ENCODE measurements around the gene SLC50A1. TPM values are rescaled to one million over a fixed set of nuclear protein-coding genes. Genes with fewer than 3 reads are reported as not detected.

SLC50A1 gene
- polyA plus RNA-seq, 4 donors: 44.6 to 99.5 (median 61.9) TPM

Other genes starting within 250 kb of the SLC50A1 start
- gene PMVK, start 199.1 kb upstream of the SLC50A1 start, polyA plus RNA-seq: 100 to 1,000 TPM in 1 of 4 donors, 10 to 100 TPM in 3; 44.8 to 120 (median 76.0) TPM
- gene PBXIP1, start 179.8 kb upstream of the SLC50A1 start, polyA plus RNA-seq: 10 to 100 TPM; 31.9 to 97.8 (median 37.8) TPM
- gene PYGO2, start 174.1 kb upstream of the SLC50A1 start, polyA plus RNA-seq: 10 to 100 TPM; 22.1 to 34.7 (median 24.8) TPM
- gene SHC1, start 165.1 kb upstream of the SLC50A1 start, polyA plus RNA-seq: 10 to 100 TPM; 59.7 to 84.8 (median 66.7) TPM
- gene CKS1B, start 161.2 kb upstream of the SLC50A1 start, polyA plus RNA-seq: 100 to 1,000 TPM in 1 of 4 donors, 10 to 100 TPM in 3; 63.7 to 117 (median 75.6) TPM
- gene FLAD1, start 152.5 kb upstream of the SLC50A1 start, polyA plus RNA-seq: 10 to 100 TPM; 25.1 to 51.4 (median 34.4) TPM
- under 1 TPM in 1 of 4 donors, not detected in 3; 0.64 TPM for gene LENEP, start 142.3 kb upstream of the SLC50A1 start, polyA plus RNA-seq
- gene ZBTB7B, start 133.1 kb upstream of the SLC50A1 start, polyA plus RNA-seq: 100 to 1,000 TPM in 2 of 4 donors, 10 to 100 TPM in 2; 51.5 to 222 (median 115) TPM
- 10 to 100 TPM in 2 of 4 donors, 1 to 10 TPM in 2; 1.9 to 27.1 (median 10.6) TPM for gene DCST2, start 102.1 kb upstream of the SLC50A1 start, polyA plus RNA-seq
- under 1 TPM in 2 of 4 donors, not detected in 2; 0.10 to 0.56 TPM for gene DCST1, start 102.0 kb upstream of the SLC50A1 start, polyA plus RNA-seq
- gene ADAM15, start 84.5 kb upstream of the SLC50A1 start, polyA plus RNA-seq: 100 to 1,000 TPM in 3 of 4 donors, 10 to 100 TPM in 1; 24.9 to 206 (median 147) TPM
- 10 to 100 TPM; 16.8 to 41.3 (median 17.4) TPM for gene EFNA4, start 72.1 kb upstream of the SLC50A1 start, polyA plus RNA-seq
- gene EFNA3, start 57.0 kb upstream of the SLC50A1 start, polyA plus RNA-seq: 1 to 10 TPM; 2.0 to 7.0 (median 5.4) TPM
- gene EFNA1, start 8.0 kb upstream of the SLC50A1 start, polyA plus RNA-seq: 100 to 1,000 TPM in 3 of 4 donors, 10 to 100 TPM in 1; 50.6 to 166 (median 145) TPM
- 100 to 1,000 TPM in 3 of 4 donors, 10 to 100 TPM in 1; 68.5 to 306 (median 238) TPM for gene DPM3, start 4.7 kb downstream of the SLC50A1 start, polyA plus RNA-seq
- gene KRTCAP2, start 37.5 kb downstream of the SLC50A1 start, polyA plus RNA-seq: 100 to 1,000 TPM; 144 to 286 (median 201) TPM
- under 1 TPM in 3 of 4 donors, not detected in 1; 0.27 to 0.64 (median 0.57) TPM for gene TRIM46, start 38.0 kb downstream of the SLC50A1 start, polyA plus RNA-seq
- gene THBS3, start 72.0 kb downstream of the SLC50A1 start, polyA plus RNA-seq: 10 to 100 TPM; 11.3 to 24.9 (median 14.8) TPM
- 10 to 100 TPM; 40.0 to 72.2 (median 49.4) TPM for gene MTX1, start 72.8 kb downstream of the SLC50A1 start, polyA plus RNA-seq
- gene ENTREP3, start 119.6 kb downstream of the SLC50A1 start, polyA plus RNA-seq: 10 to 100 TPM; 14.3 to 21.3 (median 16.8) TPM
- 10 to 100 TPM; 32.7 to 61.8 (median 53.8) TPM for gene SCAMP3, start 126.5 kb downstream of the SLC50A1 start, polyA plus RNA-seq
- gene CLK2, start 137.7 kb downstream of the SLC50A1 start, polyA plus RNA-seq: 10 to 100 TPM; 27.0 to 66.9 (median 37.7) TPM
- 10 to 100 TPM in 2 of 4 donors, 1 to 10 TPM in 2; 4.0 to 15.0 (median 8.1) TPM for gene HCN3, start 141.6 kb downstream of the SLC50A1 start, polyA plus RNA-seq
- 10 to 100 TPM in 1 of 4 donors, 1 to 10 TPM in 3; 3.8 to 69.0 (median 7.4) TPM for gene PKLR, start 165.6 kb downstream of the SLC50A1 start, polyA plus RNA-seq
- 100 to 1,000 TPM; 172 to 343 (median 195) TPM for gene FDPS, start 173.0 kb downstream of the SLC50A1 start, polyA plus RNA-seq
- gene RUSC1, start 185.0 kb downstream of the SLC50A1 start, polyA plus RNA-seq: 10 to 100 TPM; 32.7 to 60.8 (median 44.6) TPM